ENCODE data around the gene FAM90A26.

DNA sequence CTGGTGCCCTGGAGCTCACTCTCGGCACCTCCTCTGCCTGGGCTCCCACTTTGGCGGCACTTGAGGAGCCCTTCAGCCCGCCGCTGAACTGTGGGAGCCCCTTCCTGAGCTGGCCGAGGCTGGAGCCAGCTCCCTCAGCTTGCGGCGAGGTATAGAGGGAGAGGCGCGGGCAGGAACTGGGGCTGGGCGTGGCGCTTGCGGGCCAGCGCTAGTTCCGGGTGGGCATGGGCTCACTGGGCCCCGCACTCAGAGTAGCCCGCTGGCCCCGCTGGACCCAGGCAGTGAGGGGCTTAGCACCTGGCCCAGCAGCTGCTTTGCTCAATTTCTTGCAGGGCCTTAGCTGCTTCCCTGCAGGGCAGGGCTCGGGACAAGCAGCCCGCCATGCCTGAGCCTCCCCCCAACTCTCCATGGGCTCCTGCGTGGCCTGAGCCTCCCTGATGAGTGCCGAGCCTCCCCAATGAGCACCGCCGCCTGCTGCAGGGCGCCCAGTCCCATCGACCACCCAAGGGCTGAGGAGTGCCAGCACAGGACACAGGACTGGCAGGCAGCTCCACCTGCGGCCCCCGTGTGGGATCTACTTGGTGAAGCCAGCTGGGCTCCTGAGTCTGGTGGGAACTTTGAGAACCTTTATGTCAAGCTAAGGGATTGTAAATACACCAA lies 26.7 kb upstream of the FAM90A26 start:
- TF ChIP-seq POLR2AphosphoS5 (IDR thresholded peaks at IDR 0.05; ENCODE audit: low read depth, low read length) (no peak), POLR2A (IDR thresholded peaks at IDR 0.05; ENCODE audit: borderline replicate concordance, extremely low read depth, insufficient read depth, insufficient read length) (no peak), EZH2 (IDR thresholded peaks at IDR 0.05) (no peak), YY1 (IDR thresholded peaks at IDR 0.05; ENCODE audit: extremely low read depth, insufficient replicate concordance, low read depth, low read length) (no peak), ZNF274 (IDR thresholded peaks at IDR 0.05; ENCODE audit: low read depth, low read length) (no peak), EGR1 (IDR thresholded peaks at IDR 0.05; ENCODE audit: low read depth) (no peak)
- TF ChIP-seq, protein P1, sequence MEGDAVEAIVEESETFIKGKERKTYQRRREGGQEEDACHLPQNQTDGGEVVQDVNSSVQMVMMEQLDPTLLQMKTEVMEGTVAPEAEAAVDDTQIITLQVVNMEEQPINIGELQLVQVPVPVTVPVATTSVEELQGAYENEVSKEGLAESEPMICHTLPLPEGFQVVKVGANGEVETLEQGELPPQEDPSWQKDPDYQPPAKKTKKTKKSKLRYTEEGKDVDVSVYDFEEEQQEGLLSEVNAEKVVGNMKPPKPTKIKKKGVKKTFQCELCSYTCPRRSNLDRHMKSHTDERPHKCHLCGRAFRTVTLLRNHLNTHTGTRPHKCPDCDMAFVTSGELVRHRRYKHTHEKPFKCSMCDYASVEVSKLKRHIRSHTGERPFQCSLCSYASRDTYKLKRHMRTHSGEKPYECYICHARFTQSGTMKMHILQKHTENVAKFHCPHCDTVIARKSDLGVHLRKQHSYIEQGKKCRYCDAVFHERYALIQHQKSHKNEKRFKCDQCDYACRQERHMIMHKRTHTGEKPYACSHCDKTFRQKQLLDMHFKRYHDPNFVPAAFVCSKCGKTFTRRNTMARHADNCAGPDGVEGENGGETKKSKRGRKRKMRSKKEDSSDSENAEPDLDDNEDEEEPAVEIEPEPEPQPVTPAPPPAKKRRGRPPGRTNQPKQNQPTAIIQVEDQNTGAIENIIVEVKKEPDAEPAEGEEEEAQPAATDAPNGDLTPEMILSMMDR (IDR thresholded peaks at IDR 0.05 in 2 of 3, conservative IDR thresholded peaks at IDR 0.05 in 1 of 3; ENCODE audit: borderline replicate concordance in 1 of 3, insufficient read depth in 1 of 3, low read depth in 2 of 3, low read length in 2 of 3): no peak
- TF ChIP-seq, protein P2, sequence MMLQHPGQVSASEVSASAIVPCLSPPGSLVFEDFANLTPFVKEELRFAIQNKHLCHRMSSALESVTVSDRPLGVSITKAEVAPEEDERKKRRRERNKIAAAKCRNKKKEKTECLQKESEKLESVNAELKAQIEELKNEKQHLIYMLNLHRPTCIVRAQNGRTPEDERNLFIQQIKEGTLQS (IDR thresholded peaks at IDR 0.05): no peak

Measured in HCT116 (cell line).